ENCODE results near the gene SMAD5. TPM values are rescaled to one million over a fixed set of nuclear protein-coding genes. Genes with fewer than 3 reads are reported as not detected.

SMAD5 gene
- polyA plus RNA-seq, 3 donors, result 7.9 to 19.2 (median 17.3) TPM

DNA sequence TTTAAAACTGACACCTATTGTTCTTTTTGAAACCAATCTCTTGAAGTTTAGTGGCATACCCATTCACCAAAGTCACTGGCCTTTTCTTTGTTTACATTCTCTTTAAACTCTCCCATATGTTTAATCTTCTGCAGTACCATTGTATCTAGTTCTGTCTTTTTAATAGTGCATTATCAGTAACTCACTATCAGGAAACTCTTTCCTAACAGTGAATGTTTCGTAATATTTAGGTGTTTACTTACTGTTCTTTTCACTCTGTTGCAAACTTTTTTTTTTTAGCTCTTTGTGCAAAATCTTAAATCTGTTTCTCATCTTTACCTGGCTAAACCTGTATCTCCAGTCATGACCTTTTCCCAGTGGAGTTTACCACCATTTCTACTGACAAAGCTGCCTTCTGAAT, 17.2 kb downstream of the SMAD5 start:
- TF ChIP-seq, protein P1, sequence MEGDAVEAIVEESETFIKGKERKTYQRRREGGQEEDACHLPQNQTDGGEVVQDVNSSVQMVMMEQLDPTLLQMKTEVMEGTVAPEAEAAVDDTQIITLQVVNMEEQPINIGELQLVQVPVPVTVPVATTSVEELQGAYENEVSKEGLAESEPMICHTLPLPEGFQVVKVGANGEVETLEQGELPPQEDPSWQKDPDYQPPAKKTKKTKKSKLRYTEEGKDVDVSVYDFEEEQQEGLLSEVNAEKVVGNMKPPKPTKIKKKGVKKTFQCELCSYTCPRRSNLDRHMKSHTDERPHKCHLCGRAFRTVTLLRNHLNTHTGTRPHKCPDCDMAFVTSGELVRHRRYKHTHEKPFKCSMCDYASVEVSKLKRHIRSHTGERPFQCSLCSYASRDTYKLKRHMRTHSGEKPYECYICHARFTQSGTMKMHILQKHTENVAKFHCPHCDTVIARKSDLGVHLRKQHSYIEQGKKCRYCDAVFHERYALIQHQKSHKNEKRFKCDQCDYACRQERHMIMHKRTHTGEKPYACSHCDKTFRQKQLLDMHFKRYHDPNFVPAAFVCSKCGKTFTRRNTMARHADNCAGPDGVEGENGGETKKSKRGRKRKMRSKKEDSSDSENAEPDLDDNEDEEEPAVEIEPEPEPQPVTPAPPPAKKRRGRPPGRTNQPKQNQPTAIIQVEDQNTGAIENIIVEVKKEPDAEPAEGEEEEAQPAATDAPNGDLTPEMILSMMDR (IDR thresholded peaks at IDR 0.05), result no peak
- Histone ChIP-seq H4K20me1 (ENCODE audit: insufficient read depth, low read length) (peaks cover 69% of the 10 kb centered on the region), H3K36me3 (replicated peaks in 1 of 2; ENCODE audit: control insufficient read depth in 1 of 2, insufficient read depth in 2 of 2, low read length in 2 of 2) (peaks cover 14 to 42% of the 10 kb centered on the region in 2 donors), H3K27me3 (ENCODE audit: control insufficient read depth in 2 of 2, insufficient read depth in 2 of 2, low read length in 2 of 2) (no peaks in the 10 kb centered on the region), H3K9me3 (replicated peaks in 1 of 2; ENCODE audit: control insufficient read depth in 1 of 2, insufficient read depth in 1 of 2, low read length in 2 of 2) (no peaks in the 10 kb centered on the region), H2AFZ (ENCODE audit: insufficient read depth, low read depth, low read length, poor library complexity, severe bottlenecking) (no peak overlapping the region), H3K79me2 (ENCODE audit: insufficient read depth, low read length) (peaks cover 57% of the 10 kb centered on the region), H3K27ac (ENCODE audit: low read depth in 1 of 2, low read length in 2 of 2) (no peak overlapping the region), H3K4me2 (replicated peaks; ENCODE audit: extremely low read depth, low read length, poor library complexity, severe bottlenecking) (no peak overlapping the region), H3K4me1 (ENCODE audit: control insufficient read depth in 1 of 2, insufficient read depth in 2 of 2, low read length in 2 of 2) (peaks cover 3 to 8% of the 10 kb centered on the region in 2 donors), H3K9ac (ENCODE audit: insufficient read depth, low read length, poor library complexity, severe bottlenecking) (no peak overlapping the region), H3K4me3 (replicated peaks in 1 of 3; ENCODE audit: low read depth in 2 of 3, low read length in 3 of 3) (no peak overlapping the region)
- H3K4me1 Mint-ChIP-seq, result peaks cover 14% of the 10 kb centered on the region
- no peaks in the 10 kb centered on the region for H3K27me3 Mint-ChIP-seq (ENCODE audit: low read depth in 3 of 3)
- no peaks in the 10 kb centered on the region for H3K9me3 Mint-ChIP-seq
- no peak for DNase-seq
- peaks cover 33 to 36% of the 10 kb centered on the region in 2 donors for H3K36me3 Mint-ChIP-seq
- H3K27ac Mint-ChIP-seq, result no peak overlapping the region
- intact Hi-C loops (cut with micrococcal nuclease), result no loop called here
- H3K4me3 Mint-ChIP-seq, result no peak overlapping the region
- WGBS (ENCODE audit: insufficient coverage), result no CpG with 5 or more reads among the region's 1 CpG

DNA sequence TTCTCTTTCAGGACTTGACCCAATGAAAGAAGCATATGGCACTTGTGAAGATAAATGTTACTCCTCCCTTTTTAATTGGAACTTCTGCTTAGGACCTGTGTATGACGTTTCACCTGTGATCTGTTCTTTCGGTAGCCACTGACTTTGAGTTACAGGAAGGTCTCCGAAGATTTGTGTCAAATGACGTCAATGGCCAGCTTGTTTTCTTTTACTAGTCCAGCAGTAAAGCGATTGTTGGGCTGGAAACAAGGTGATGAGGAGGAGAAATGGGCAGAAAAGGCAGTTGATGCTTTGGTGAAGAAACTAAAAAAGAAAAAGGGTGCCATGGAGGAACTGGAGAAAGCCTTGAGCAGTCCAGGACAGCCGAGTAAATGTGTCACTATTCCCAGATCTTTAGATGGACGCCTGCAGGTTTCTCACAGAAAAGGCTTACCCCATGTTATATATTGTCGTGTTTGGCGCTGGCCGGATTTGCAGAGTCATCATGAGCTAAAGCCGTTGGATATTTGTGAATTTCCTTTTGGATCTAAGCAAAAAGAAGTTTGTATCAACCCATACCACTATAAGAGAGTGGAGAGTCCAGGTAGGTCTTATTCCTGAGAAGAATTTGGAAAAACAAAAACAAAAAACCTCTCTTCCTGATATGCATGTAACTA, 21.1 kb downstream of the SMAD5 start:
- no peak for DNase-seq
- Histone ChIP-seq H4K20me1 (ENCODE audit: insufficient read depth, low read length) (peaks cover 40% of the 10 kb centered on the region), H3K27ac (ENCODE audit: low read depth in 1 of 2, low read length in 2 of 2) (no peak overlapping the region), H3K27me3 (ENCODE audit: control insufficient read depth in 2 of 2, insufficient read depth in 2 of 2, low read length in 2 of 2) (no peaks in the 10 kb centered on the region), H3K79me2 (ENCODE audit: insufficient read depth, low read length) (peaks cover 26% of the 10 kb centered on the region), H3K4me3 (replicated peaks in 1 of 3; ENCODE audit: low read depth in 2 of 3, low read length in 3 of 3) (no peak overlapping the region), H3K9ac (ENCODE audit: insufficient read depth, low read length, poor library complexity, severe bottlenecking) (no peak overlapping the region), H3K4me1 (ENCODE audit: control insufficient read depth in 1 of 2, insufficient read depth in 2 of 2, low read length in 2 of 2) (peaks cover 3 to 8% of the 10 kb centered on the region in 2 donors), H2AFZ (ENCODE audit: insufficient read depth, low read depth, low read length, poor library complexity, severe bottlenecking) (no peak overlapping the region), H3K4me2 (replicated peaks; ENCODE audit: extremely low read depth, low read length, poor library complexity, severe bottlenecking) (no peak overlapping the region), H3K9me3 (replicated peaks in 1 of 2; ENCODE audit: control insufficient read depth in 1 of 2, insufficient read depth in 1 of 2, low read length in 2 of 2) (no peaks in the 10 kb centered on the region), H3K36me3 (replicated peaks in 1 of 2; ENCODE audit: control insufficient read depth in 1 of 2, insufficient read depth in 2 of 2, low read length in 2 of 2) (peaks cover 36 to 72% of the 10 kb centered on the region in 2 donors)
- intact Hi-C loops (cut with micrococcal nuclease), result no loop called here
- TF ChIP-seq, protein P1 (IDR thresholded peaks at IDR 0.05), result no peak
- peaks cover 0 to under 1% (median 0%) of the 10 kb centered on the region in 7 donors for H3K9me3 Mint-ChIP-seq
- H3K4me1 Mint-ChIP-seq, result peaks cover 14% of the 10 kb centered on the region
- H3K4me3 Mint-ChIP-seq, result no peak overlapping the region
- 100% methylated on average over 7 of the region's 11 CpGs for WGBS (ENCODE audit: insufficient coverage)
- no peak overlapping the region for H3K27ac Mint-ChIP-seq
- peaks cover 54 to 65% of the 10 kb centered on the region in 2 donors for H3K36me3 Mint-ChIP-seq
- H3K27me3 Mint-ChIP-seq (ENCODE audit: low read depth in 3 of 3), result no peaks in the 10 kb centered on the region

All from CD14-positive monocyte (primary cell).